Trophoblast cell (in vitro differentiated cells and primary cell): Measurements from ENCODE around the gene SETDB2.

ENCODE experiments used
- DNase-seq, 2 donors: peaks; one replicate each; pipeline ENCODE4 v3.0.0-alpha.2; 2016
- H2AFZ ChIP-seq: 2 replicates; pipeline ENCODE4 v1.6.1; 2013; ENCODE audit warnings: low read length, moderate library complexity, mild to moderate bottlenecking; ENCODE audit not compliant: insufficient read depth, poor library complexity
- H2AK5ac ChIP-seq: 2 replicates; pipeline ENCODE4 v1.6.1; 2013; ENCODE audit warnings: mild to moderate bottlenecking, low read length
- H2BK120ac ChIP-seq: 2 replicates; pipeline ENCODE4 v1.6.1; 2013; ENCODE audit warnings: low read length, mild to moderate bottlenecking, moderate library complexity; ENCODE audit not compliant: insufficient read depth, poor library complexity
- H2BK12ac ChIP-seq: 2 replicates; pipeline ENCODE4 v1.6.1; 2013; ENCODE audit warnings: mild to moderate bottlenecking, low read length, moderate library complexity
- H2BK5ac ChIP-seq: 2 replicates; pipeline ENCODE4 v1.6.1; 2013; ENCODE audit warnings: low read length, low read depth, moderate library complexity, mild to moderate bottlenecking; ENCODE audit not compliant: poor library complexity
- H3K14ac ChIP-seq: 2 replicates; pipeline ENCODE4 v1.6.1; 2013; ENCODE audit warnings: mild to moderate bottlenecking, low read length
- H3K18ac ChIP-seq: 2 replicates; pipeline ENCODE4 v1.6.1; 2013; ENCODE audit warnings: mild to moderate bottlenecking, low read length
- H3K23ac ChIP-seq: 2 replicates; pipeline ENCODE4 v1.6.1; 2013; ENCODE audit warnings: low read length
- H3K27ac ChIP-seq: 2 replicates; pipeline ENCODE4 v1.5.1; 2013; ENCODE audit warnings: low read depth, mild to moderate bottlenecking, inconsistent platforms, low read length, moderate library complexity
- H3K27me3 ChIP-seq: 2 replicates; pipeline ENCODE4 v1.6.1; 2013; ENCODE audit warnings: inconsistent platforms, mild to moderate bottlenecking, low read length, moderate library complexity; ENCODE audit not compliant: insufficient read depth
- H3K36me3 ChIP-seq, 2 experiments: 1 replicate in 1 of 2; 2 replicates in 1 of 2; pipeline ENCODE4 v1.6.1; 2013; ENCODE audit warnings: low read length in 2 of 2, mild to moderate bottlenecking in 2 of 2, moderate library complexity in 1 of 2; ENCODE audit not compliant: insufficient read depth in 2 of 2, control insufficient read depth in 1 of 2
- H3K4ac ChIP-seq: 2 replicates; pipeline ENCODE4 v1.6.1; 2013; ENCODE audit warnings: low read depth, mild to moderate bottlenecking, low read length, moderate library complexity
- H3K4me1 ChIP-seq, 2 experiments: 1 replicate in 1 of 2; 2 replicates in 1 of 2; pipeline ENCODE4 v1.6.1; 2013; ENCODE audit warnings: low read length in 2 of 2, mild to moderate bottlenecking in 2 of 2, moderate library complexity in 1 of 2; ENCODE audit not compliant: insufficient read depth in 2 of 2, control insufficient read depth in 1 of 2
- H3K4me2 ChIP-seq: 2 replicates; pipeline ENCODE4 v1.6.1; 2013; ENCODE audit warnings: inconsistent platforms, mild to moderate bottlenecking, low read length, moderate library complexity
- H3K4me3 ChIP-seq: 2 replicates; pipeline ENCODE4 v1.5.1; 2013; ENCODE audit warnings: mild to moderate bottlenecking, low read depth, low read length, inconsistent platforms
- H3K79me1 ChIP-seq: one replicate; pipeline ENCODE4 v1.6.1; 2013; ENCODE audit warnings: low read length
- H3K79me2 ChIP-seq: 2 replicates; pipeline ENCODE4 v1.6.1; 2013; ENCODE audit warnings: low read length, mild to moderate bottlenecking; ENCODE audit not compliant: control insufficient read depth, insufficient read depth, poor library complexity
- H3K9ac ChIP-seq: 2 replicates; pipeline ENCODE4 v1.6.1; 2013; ENCODE audit warnings: mild to moderate bottlenecking, low read length
- H3K9me3 ChIP-seq: 2 replicates; pipeline ENCODE4 v1.6.1; 2013; ENCODE audit warnings: low read depth, mild to moderate bottlenecking, control low read depth, inconsistent platforms, low read length; ENCODE audit not compliant: insufficient read depth
- H4K12ac ChIP-seq: 2 replicates; pipeline ENCODE4 v1.6.1; 2013; ENCODE audit warnings: low read depth, mild to moderate bottlenecking, low read length, moderate library complexity
- H4K8ac ChIP-seq: 2 replicates; pipeline ENCODE4 v1.6.1; 2013; ENCODE audit warnings: low read depth, mild to moderate bottlenecking, low read length, moderate library complexity
- H4K91ac ChIP-seq: one replicate; pipeline ENCODE4 v1.6.1; 2013; ENCODE audit warnings: low read depth, mild to moderate bottlenecking, low read length, moderate library complexity
- WGBS: extraction: QIAGEN DNeasy Blood & Tissue Kit; methylation state at CpG from one replicate; pipeline ENCODE4 v1.1.7; 2013; ENCODE audit warnings: missing lambda C conversion rate; ENCODE audit not compliant: insufficient read length, insufficient coverage; ENCODE audit errors: extremely low coverage; 5-methylcytosine and 5-hydroxymethylcytosine counted together

Gene SETDB2

DNA sequence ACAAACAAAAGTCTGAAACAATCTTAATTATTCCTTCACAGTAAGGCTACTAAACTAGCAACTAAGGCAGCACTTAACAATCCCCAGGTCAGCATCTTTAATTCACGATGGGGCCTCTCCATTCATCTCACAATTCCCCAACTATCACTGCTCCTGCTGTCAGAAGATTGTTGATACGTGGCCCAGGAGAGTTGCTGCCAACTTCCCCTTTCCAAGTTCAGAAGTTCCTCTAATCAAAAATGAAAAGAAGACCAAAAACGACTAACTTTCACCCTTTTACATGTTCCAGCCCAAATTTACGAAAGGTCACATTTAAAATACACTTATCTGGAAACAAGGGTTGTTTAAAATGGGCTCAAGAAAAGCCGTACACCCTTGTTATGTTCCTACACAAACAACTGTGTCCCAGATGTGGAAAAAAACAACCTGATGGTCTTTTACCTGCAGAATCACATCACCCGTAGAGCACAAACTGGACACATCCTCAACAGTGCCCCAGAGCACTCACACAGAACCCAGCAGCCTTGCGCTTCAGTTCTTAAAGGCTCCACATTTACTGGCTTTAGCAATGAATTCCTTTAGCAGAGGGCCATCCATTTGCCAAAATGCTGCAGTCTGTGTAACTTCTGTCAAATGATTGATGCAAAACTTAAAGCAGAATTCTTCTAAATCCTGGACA is 89.7 kb downstream of the SETDB2 start:
- no peak overlapping the region for H3K27ac ChIP-seq
- no peak overlapping the region for H2BK12ac ChIP-seq
- H4K8ac ChIP-seq: no peak overlapping the region
- H3K79me2 ChIP-seq: no peaks in the 10 kb centered on the region
- no peak overlapping the region for H3K4me2 ChIP-seq
- H3K4me3 ChIP-seq: no peak overlapping the region
- no peak overlapping the region for H3K4ac ChIP-seq
- no peak overlapping the region for H2BK120ac ChIP-seq
- H2BK5ac ChIP-seq: no peak overlapping the region
- H4K12ac ChIP-seq: no peak overlapping the region
- H3K9ac ChIP-seq: no peak overlapping the region
- no peak overlapping the region for H4K91ac ChIP-seq
- no peak overlapping the region for H3K23ac ChIP-seq
- no peaks in the 10 kb centered on the region for H3K9me3 ChIP-seq
- DNase-seq: no peak
- H3K4me1 ChIP-seq: no peaks in the 10 kb centered on the region
- H2AFZ ChIP-seq: no peak overlapping the region
- no peaks in the 10 kb centered on the region for H3K27me3 ChIP-seq
- H2AK5ac ChIP-seq: no peak overlapping the region
- WGBS: no CpG with 5 or more reads among the region's 7 CpGs
- peaks cover 3 to 4% of the 10 kb centered on the region in 2 experiments for H3K36me3 ChIP-seq
- H3K14ac ChIP-seq: no peak overlapping the region
- H3K18ac ChIP-seq: no peak overlapping the region
- H3K79me1 ChIP-seq: no peaks in the 10 kb centered on the region

DNA sequence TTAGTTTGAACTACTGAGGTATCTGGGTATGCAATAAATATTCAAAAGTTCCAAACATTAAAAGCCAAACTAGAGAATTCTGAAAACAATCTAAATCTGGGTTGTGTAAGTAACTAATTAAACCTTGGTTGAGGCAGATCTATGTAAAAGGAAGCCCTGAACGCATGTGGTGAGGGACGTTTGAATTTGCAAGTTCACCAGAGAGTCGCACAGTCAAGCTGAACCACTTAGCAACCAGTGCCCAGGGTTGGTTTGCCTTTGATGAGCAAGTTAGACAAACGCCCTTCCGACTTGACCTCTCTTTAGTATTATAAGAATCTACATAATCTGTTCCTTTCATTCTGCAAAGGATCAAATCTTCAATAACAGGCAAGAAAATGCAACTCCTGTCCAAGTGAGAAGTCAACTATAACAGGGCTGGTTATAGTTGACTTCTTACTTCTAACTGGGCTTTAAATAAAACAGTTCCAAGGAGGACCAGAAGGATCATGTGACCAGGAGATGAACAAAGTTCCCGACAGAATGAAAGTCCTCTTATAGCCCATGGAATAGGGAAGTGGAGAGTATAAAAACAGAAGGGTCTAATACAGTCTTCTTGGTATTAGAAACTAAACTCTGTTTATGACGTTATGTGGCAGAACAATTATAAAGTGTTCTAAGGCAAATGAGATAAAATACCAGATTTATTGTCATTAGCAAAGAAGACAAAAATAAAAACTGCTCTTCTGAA is 92.2 kb downstream of the SETDB2 start:
- no peak overlapping the region for H2BK5ac ChIP-seq
- H3K4me2 ChIP-seq: no peak overlapping the region
- no peak overlapping the region for H3K18ac ChIP-seq
- DNase-seq: no peak
- H3K79me1 ChIP-seq: peaks cover 4% of the 10 kb centered on the region
- H2BK12ac ChIP-seq: no peak overlapping the region
- H3K23ac ChIP-seq: no peak overlapping the region
- H3K9me3 ChIP-seq: no peaks in the 10 kb centered on the region
- no peak overlapping the region for H2BK120ac ChIP-seq
- H3K79me2 ChIP-seq: no peaks in the 10 kb centered on the region
- no peak overlapping the region for H2AK5ac ChIP-seq
- H3K4me1 ChIP-seq: peaks cover 0 to 2% of the 10 kb centered on the region in 2 experiments
- no peak overlapping the region for H3K27ac ChIP-seq
- no peak overlapping the region for H3K4me3 ChIP-seq
- no CpG with 5 or more reads among the region's 7 CpGs for WGBS
- no peak overlapping the region for H2AFZ ChIP-seq
- H4K12ac ChIP-seq: no peak overlapping the region
- H3K27me3 ChIP-seq: no peaks in the 10 kb centered on the region
- no peak overlapping the region for H3K9ac ChIP-seq
- no peak overlapping the region for H4K8ac ChIP-seq
- no peak overlapping the region for H3K4ac ChIP-seq
- H3K36me3 ChIP-seq: peaks cover 2 to 3% of the 10 kb centered on the region in 2 experiments
- H4K91ac ChIP-seq: no peak overlapping the region
- no peak overlapping the region for H3K14ac ChIP-seq

DNA sequence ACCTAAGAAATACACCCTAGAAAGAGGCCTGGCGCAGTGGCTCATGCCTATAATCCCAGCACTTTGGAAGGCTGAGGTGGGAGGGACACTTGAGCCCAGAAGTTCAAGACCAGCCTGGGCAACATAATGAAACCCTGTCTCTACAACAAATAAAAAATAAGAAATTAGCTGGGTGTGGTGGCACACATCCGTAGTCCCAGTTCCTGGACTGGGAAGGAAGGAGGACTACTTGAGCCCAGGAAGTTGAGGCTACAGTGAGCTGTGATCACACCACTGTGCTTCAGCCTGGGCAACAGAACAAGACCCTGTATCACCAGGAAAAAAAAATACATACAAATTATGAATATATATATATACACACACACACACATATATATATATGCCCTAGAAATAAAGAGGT is 94.3 kb downstream of the SETDB2 start:
- no peak overlapping the region for H3K14ac ChIP-seq
- H4K8ac ChIP-seq: no peak overlapping the region
- no peak overlapping the region for H4K12ac ChIP-seq
- H3K27ac ChIP-seq: no peak overlapping the region
- no peak overlapping the region for H2AFZ ChIP-seq
- H3K79me1 ChIP-seq: peaks cover 4% of the 10 kb centered on the region
- H3K4me2 ChIP-seq: no peak overlapping the region
- H3K4ac ChIP-seq: no peak overlapping the region
- no peak overlapping the region for H3K18ac ChIP-seq
- no peak overlapping the region for H2BK5ac ChIP-seq
- no peaks in the 10 kb centered on the region for H3K9me3 ChIP-seq
- H2BK12ac ChIP-seq: no peak overlapping the region
- WGBS: no CpG with 5 or more reads among the region's 2 CpGs
- no peak overlapping the region for H3K4me3 ChIP-seq
- DNase-seq: no peak
- H2BK120ac ChIP-seq: no peak overlapping the region
- peaks cover 3 to 4% of the 10 kb centered on the region in 2 experiments for H3K4me1 ChIP-seq
- H3K23ac ChIP-seq: no peak overlapping the region
- H4K91ac ChIP-seq: no peak overlapping the region
- H2AK5ac ChIP-seq: no peak overlapping the region
- H3K79me2 ChIP-seq: no peaks in the 10 kb centered on the region
- no peaks in the 10 kb centered on the region for H3K27me3 ChIP-seq
- H3K36me3 ChIP-seq: peaks cover 4 to 5% of the 10 kb centered on the region in 2 experiments
- no peak overlapping the region for H3K9ac ChIP-seq

DNA sequence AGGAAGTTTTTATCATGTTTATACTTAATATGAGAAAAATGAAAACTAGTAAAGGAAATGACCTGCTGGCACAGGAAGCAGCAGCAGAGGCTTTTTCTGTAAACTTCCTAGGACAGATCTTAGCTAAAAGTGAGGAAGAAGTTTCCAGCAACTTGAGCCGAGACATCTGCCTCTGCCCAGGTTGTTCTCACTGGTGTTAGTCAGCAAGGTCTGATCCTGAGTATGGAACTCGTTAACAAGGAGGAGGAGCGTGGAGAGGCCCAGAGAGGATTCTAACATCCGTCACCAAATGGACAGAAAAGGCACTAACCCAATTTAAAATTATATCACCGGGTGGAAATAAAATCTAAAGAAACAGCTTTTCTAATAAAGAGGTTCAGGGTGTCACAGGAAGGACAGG is 95.2 kb downstream of the SETDB2 start:
- Histone ChIP-seq H3K9ac (no peak overlapping the region), H3K4me2 (no peak overlapping the region), H3K27me3 (no peaks in the 10 kb centered on the region), H3K27ac (peak overlapping the region; percentile 56), H2AFZ (no peak overlapping the region), H3K18ac (no peak overlapping the region), H3K4ac (no peak overlapping the region), H3K4me3 (no peak overlapping the region), H2BK5ac (no peak overlapping the region), H3K23ac (no peak overlapping the region), H3K79me1 (peaks cover 4% of the 10 kb centered on the region), H3K9me3 (no peaks in the 10 kb centered on the region), H2BK12ac (no peak overlapping the region), H4K8ac (no peak overlapping the region), H3K36me3 (peaks cover 4 to 5% of the 10 kb centered on the region in 2 experiments), H2BK120ac (no peak overlapping the region), H4K91ac (no peak overlapping the region), H3K79me2 (no peaks in the 10 kb centered on the region), H3K14ac (no peak overlapping the region), H4K12ac (no peak overlapping the region), H2AK5ac (no peak overlapping the region), H3K4me1 (peaks cover 3 to 4% of the 10 kb centered on the region in 2 experiments)
- no CpG with 5 or more reads among the region's 5 CpGs for WGBS
- DNase-seq: no peak
